SIG-M5 treated with dmso at 0.1 percent for 504 hours (cell line): Measurements from ENCODE around the gene TKFC.

Experiments
- DNase-seq: peaks from one replicate; lab custom pipeline; 2025; ENCODE audit not compliant: unreplicated experiment; lab: John Stamatoyannopoulos, UW

TKFC gene

GRCh38 chr11:61332797-61333549 is at the start of gene TKFC, which contains the start of gene DDB1:
Gene TKFC, plus strand, starts transcription at chr11:61333228. Its CDS starts 1,501 bp downstream, at chr11:61334729.
Gene DDB1, minus strand, starts transcription at chr11:61333105. Its CDS starts 137 bp downstream, at chr11:61332968.
- DNase-seq = peak; percentile 84

GRCh38 chr11:61283613-61284012 is 49.4 kb upstream of the TKFC start:
- no peak for DNase-seq

- no peak for DNase-seq
These were observed 45.6 kb upstream of the TKFC start for GRCh38 chr11:61287338-61287977.

GRCh38 chr11:61290905-61291690 is 41.9 kb upstream of the TKFC start:
- DNase-seq = peak; percentile 18

- no peak for DNase-seq
These were observed 40.7 kb upstream of the TKFC start for GRCh38 chr11:61292356-61292755.

GRCh38 chr11:61293867-61294716 is 38.9 kb upstream of the TKFC start:
- DNase-seq = peak; percentile 46

GRCh38 chr11:61294717-61295595 is 38.1 kb upstream of the TKFC start, which contains the start of gene VWCE:
Gene VWCE, minus strand, starts transcription at chr11:61295316. Its CDS starts 279 bp downstream, at chr11:61295037.
- DNase-seq = peak; percentile 63

- DNase-seq = no peak
These were observed 37.5 kb upstream of the TKFC start for GRCh38 chr11:61295596-61295926.

- DNase-seq = no peak
These were observed 35.7 kb upstream of the TKFC start for GRCh38 chr11:61297341-61297740.

GRCh38 chr11:61297746-61298145 is 35.3 kb upstream of the TKFC start:
- peak; percentile 58 for DNase-seq

- no peak for DNase-seq
These were observed 34.3 kb upstream of the TKFC start for GRCh38 chr11:61298663-61299244.

GRCh38 chr11:61302550-61302949 is 30.5 kb upstream of the TKFC start:
- DNase-seq = no peak

GRCh38 chr11:61303725-61304124 is 29.3 kb upstream of the TKFC start:
- no peak for DNase-seq

GRCh38 chr11:61305417-61305816 is 27.6 kb upstream of the TKFC start:
- DNase-seq = no peak

GRCh38 chr11:61306221-61306620 is 26.8 kb upstream of the TKFC start:
- no peak for DNase-seq

GRCh38 chr11:61307354-61307753 is 25.7 kb upstream of the TKFC start:
- no peak for DNase-seq

GRCh38 chr11:61309141-61309540 is 23.9 kb upstream of the TKFC start:
- no peak for DNase-seq

- no peak for DNase-seq
These were observed 23.3 kb upstream of the TKFC start for GRCh38 chr11:61309739-61310138.

- DNase-seq = no peak
These were observed 22.3 kb upstream of the TKFC start for GRCh38 chr11:61310749-61311148.
